Colonic mucosa (tissue), 4 donors: Measurements from ENCODE around the gene PRR12. TPM values are rescaled to one million over a fixed set of nuclear protein-coding genes. Genes with fewer than 3 reads are reported as not detected.
"Not testable (repeated sequence)": the region's sequence is repeated elsewhere in the genome, so short reads cannot be mapped to it uniquely, and the experiment has no call there.

Experiments used
- DNase-seq: peaks from one replicate; pipeline ENCODE4 v3.0.0-alpha.2; 2020
- H3K27ac ChIP-seq: fragments of 200-600 bp; one replicate; pipeline ENCODE4 v1.8.0; 2021
- H3K27me3 ChIP-seq: fragments of 200-600 bp; one replicate; pipeline ENCODE4 v1.8.0; 2021
- H3K36me3 ChIP-seq: fragments of 200-600 bp; one replicate; pipeline ENCODE4 v1.8.0; 2021
- H3K4me1 ChIP-seq: fragments of 200-600 bp; one replicate; pipeline ENCODE4 v1.8.0; 2021; ENCODE audit warnings: mild to moderate bottlenecking
- H3K4me3 ChIP-seq: fragments of 200-600 bp; one replicate; pipeline ENCODE4 v1.8.0; 2021
- H3K9ac ChIP-seq, 2 donors: one replicate each; pipeline ENCODE4 v1.7.0; 2013; ENCODE audit warnings: control low read depth in 2 of 2, low read depth in 2 of 2, low read length in 2 of 2
- H3K9me3 ChIP-seq: fragments of 200-600 bp; one replicate; pipeline ENCODE4 v1.8.0; 2021
- CTCF ChIP-seq: fragments of 200-600 bp; IDR thresholded peaks from one replicate; pipeline ENCODE4 v1.8.0; 2022; ENCODE audit warnings: antibody characterized with exemption, mild to moderate bottlenecking
- intact Hi-C: fragments of 100-400 bp; cut with DNase I; formaldehyde crosslinking; loops from one replicate; pipeline ENCODE4 v1.14.1; 2022
- total RNA-seq, 2 donors: library from RNA; stranded (reverse); fragmentation: NEBNext Ultra II Directional in 1 of 2; extraction: Animal tissue kit (Norgen Biotek cat#: 25700) in 1 of 2; gene quantifications; one replicate each; pipeline ENCODE4 v1.2.1, GENCODE V29; 2021
- donor health status: healthy.
- donor health status: DM: no; HTN: no; CAD: no.
- donor health status: DM: no; HTN: no; CAD: no.

The PRR12 gene
- total RNA-seq, 2 donors from 2014 or later: 17.5 to 33.1 TPM

DNA sequence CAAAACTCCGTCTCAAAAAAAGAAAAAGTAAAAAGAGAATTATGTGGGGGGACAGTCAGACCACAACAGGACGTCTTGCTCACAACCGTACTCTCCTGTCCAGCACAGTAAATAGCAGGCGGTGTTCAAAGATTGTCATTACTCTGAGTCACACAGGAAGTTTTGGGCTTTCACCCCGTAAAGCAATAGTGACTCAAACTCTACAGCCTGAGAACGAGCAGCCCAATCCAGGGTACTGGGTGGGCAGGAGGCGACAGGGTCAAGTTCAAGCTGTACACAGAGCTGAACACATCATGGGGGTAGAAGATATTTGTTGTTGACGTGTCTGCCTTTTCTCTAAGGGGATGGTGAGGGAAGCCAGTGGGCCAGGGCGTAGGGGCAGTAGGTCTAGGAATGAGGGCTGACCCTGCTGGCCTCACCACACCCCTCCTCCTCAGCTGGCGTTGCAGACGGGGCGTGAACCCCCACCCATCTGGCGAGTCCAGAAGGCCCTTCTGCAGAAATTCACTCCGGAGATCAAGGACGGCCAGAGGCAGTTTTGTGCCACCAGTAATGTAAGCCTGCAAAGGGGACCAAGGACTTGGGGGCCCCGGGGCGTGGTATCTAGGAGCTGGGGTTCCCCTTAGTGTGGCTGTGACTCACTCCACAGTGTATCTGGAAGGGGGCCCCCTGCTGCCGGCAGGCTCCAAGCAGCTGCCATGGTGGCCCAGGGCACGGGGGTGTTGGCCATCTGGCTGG lies 23.3 kb downstream of the PRR12 start:
- Histone ChIP-seq H3K9me3 (no peaks in the 10 kb centered on the region), H3K9ac (no peak overlapping the region), H3K4me1 (no peaks in the 10 kb centered on the region), H3K27ac (no peak overlapping the region), H3K36me3 (peaks cover 16% of the 10 kb centered on the region), H3K27me3 (no peaks in the 10 kb centered on the region), H3K4me3 (no peak overlapping the region)
- no peak for TF ChIP-seq CTCF
- intact Hi-C loops: no loop called here
- no peak for DNase-seq

GRCh38 chr19:49615861-49616260 lies 24.9 kb downstream of the PRR12 start:
- H3K9me3 ChIP-seq: no peaks in the 10 kb centered on the region
- H3K27ac ChIP-seq: no peak overlapping the region
- no peaks in the 10 kb centered on the region for H3K4me1 ChIP-seq
- no peak overlapping the region for H3K9ac ChIP-seq
- intact Hi-C loops: no loop called here
- TF ChIP-seq CTCF: no peak
- no peaks in the 10 kb centered on the region for H3K27me3 ChIP-seq
- no peak for DNase-seq
- no peak overlapping the region for H3K4me3 ChIP-seq
- peaks cover 16% of the 10 kb centered on the region for H3K36me3 ChIP-seq

- no peak overlapping the region for H3K4me3 ChIP-seq
- H3K27me3 ChIP-seq: no peaks in the 10 kb centered on the region
- no peak for DNase-seq
- no peaks in the 10 kb centered on the region for H3K9me3 ChIP-seq
- TF ChIP-seq CTCF: no peak
- no peaks in the 10 kb centered on the region for H3K4me1 ChIP-seq
- intact Hi-C loops: no loop called here
- no peak overlapping the region for H3K27ac ChIP-seq
- H3K36me3 ChIP-seq: peaks cover 16% of the 10 kb centered on the region
- no peak overlapping the region for H3K9ac ChIP-seq
Measured at GRCh38 chr19:49616532-49616931, 25.6 kb downstream of the PRR12 start.

- DNase-seq: no peak
- TF ChIP-seq CTCF: no peak
- H3K27me3 ChIP-seq: no peaks in the 10 kb centered on the region
Measured at GRCh38 chr19:49616945-49617344, 26.0 kb downstream of the PRR12 start.

DNA sequence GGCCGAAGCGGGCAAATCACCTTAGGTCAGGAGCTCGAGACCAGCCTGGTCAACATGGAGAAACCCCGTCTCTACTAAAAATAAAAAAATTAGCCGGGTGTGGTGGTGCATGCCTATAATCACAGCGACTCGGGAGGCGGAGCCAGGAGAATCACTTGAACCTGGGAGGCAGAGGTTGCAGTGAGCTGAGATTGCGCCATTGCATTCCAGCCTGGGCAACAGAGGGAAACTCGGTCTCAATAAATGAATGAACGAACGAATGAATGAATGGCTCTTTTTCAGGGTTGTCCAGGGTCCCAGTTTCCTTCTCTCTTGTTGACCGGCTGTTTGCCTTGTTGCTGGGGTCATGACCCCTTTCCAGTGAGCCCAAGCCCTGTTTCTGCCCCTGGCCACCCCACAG lies 26.9 kb downstream of the PRR12 start:
- H3K4me3 ChIP-seq, H3K27ac ChIP-seq, H3K9me3 ChIP-seq, intact Hi-C loops, DNase-seq, H3K4me1 ChIP-seq, H3K27me3 ChIP-seq: not testable (repeated sequence)
- H3K36me3 ChIP-seq: peaks cover 16% of the 10 kb centered on the region
- peak overlapping the region in 1 of 2 donors; percentile 24 for H3K9ac ChIP-seq

More at GRCh38 chr19:49616945-49617344, 26.0 kb downstream of the PRR12 start:
- Histone ChIP-seq H3K27ac (no peak overlapping the region), H3K36me3 (peaks cover 16% of the 10 kb centered on the region), H3K9me3 (no peaks in the 10 kb centered on the region), H3K4me1 (no peaks in the 10 kb centered on the region), H3K9ac (no peak overlapping the region), H3K4me3 (no peak overlapping the region)
- intact Hi-C loops: no loop called here
